ENCODE measurements around the gene LIMCH1. TPM values are rescaled to one million over a fixed set of nuclear protein-coding genes. Genes with fewer than 3 reads are reported as not detected.

The LIMCH1 gene
- total and polyA plus RNA-seq, 8 donors, result 4.7 to 37.1 (median 17.4) TPM

GRCh38 chr4:41504167-41504818 is 33.7 kb upstream of the LIMCH1 start:
- Histone ChIP-seq H3K4me3 (no peak overlapping the region), H3K9me3 (no peaks in the 10 kb centered on the region), H3K4me1 (no peaks in the 10 kb centered on the region), H3K27me3 (no peaks in the 10 kb centered on the region), H3K27ac (no peak overlapping the region), H3K36me3 (no peaks in the 10 kb centered on the region)
- TF ChIP-seq, protein P1, sequence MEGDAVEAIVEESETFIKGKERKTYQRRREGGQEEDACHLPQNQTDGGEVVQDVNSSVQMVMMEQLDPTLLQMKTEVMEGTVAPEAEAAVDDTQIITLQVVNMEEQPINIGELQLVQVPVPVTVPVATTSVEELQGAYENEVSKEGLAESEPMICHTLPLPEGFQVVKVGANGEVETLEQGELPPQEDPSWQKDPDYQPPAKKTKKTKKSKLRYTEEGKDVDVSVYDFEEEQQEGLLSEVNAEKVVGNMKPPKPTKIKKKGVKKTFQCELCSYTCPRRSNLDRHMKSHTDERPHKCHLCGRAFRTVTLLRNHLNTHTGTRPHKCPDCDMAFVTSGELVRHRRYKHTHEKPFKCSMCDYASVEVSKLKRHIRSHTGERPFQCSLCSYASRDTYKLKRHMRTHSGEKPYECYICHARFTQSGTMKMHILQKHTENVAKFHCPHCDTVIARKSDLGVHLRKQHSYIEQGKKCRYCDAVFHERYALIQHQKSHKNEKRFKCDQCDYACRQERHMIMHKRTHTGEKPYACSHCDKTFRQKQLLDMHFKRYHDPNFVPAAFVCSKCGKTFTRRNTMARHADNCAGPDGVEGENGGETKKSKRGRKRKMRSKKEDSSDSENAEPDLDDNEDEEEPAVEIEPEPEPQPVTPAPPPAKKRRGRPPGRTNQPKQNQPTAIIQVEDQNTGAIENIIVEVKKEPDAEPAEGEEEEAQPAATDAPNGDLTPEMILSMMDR (IDR thresholded peaks at IDR 0.05), result no peak
- TF ChIP-seq POLR2AphosphoS5 (IDR thresholded peaks at IDR 0.05) (no peak), EP300 (IDR thresholded peaks at IDR 0.05) (no peak), POLR2A (IDR thresholded peaks at IDR 0.05) (no peak)
- intact Hi-C loops (cut with DNase I; ENCODE audit: low total_unique reads), result no loop called here
- no peak for DNase-seq
- 55 to 76% (median 67%) methylated on average over 2 of the region's 2 CpGs for WGBS, 5 donors

GRCh38 chr4:41505161-41505661 is 32.7 kb upstream of the LIMCH1 start:
- Histone ChIP-seq H3K36me3 (no peaks in the 10 kb centered on the region), H3K4me1 (no peaks in the 10 kb centered on the region), H3K27ac (no peak overlapping the region), H3K27me3 (no peaks in the 10 kb centered on the region), H3K4me3 (no peak overlapping the region), H3K9me3 (no peaks in the 10 kb centered on the region)
- intact Hi-C loops (cut with DNase I; ENCODE audit: low total_unique reads), result no loop called here
- DNase-seq, result no peak
- 67 to 73% (median 72%) methylated on average over 2 of the region's 2 CpGs for WGBS, 5 donors
- TF ChIP-seq POLR2A (IDR thresholded peaks at IDR 0.05) (no peak), EP300 (IDR thresholded peaks at IDR 0.05) (no peak), POLR2AphosphoS5 (IDR thresholded peaks at IDR 0.05) (no peak)
- TF ChIP-seq, protein P1 (IDR thresholded peaks at IDR 0.05), result no peak

- no peak for TF ChIP-seq POLR2AphosphoS5 (IDR thresholded peaks at IDR 0.05)
- TF ChIP-seq EP300 (IDR thresholded peaks at IDR 0.05), result no peak
- no peak for TF ChIP-seq POLR2A (IDR thresholded peaks at IDR 0.05)
- TF ChIP-seq, protein P1 (IDR thresholded peaks at IDR 0.05), result no peak
- intact Hi-C loops (cut with DNase I; ENCODE audit: low total_unique reads), result no loop called here
- no peak overlapping the region for H3K27ac ChIP-seq
- no peak for DNase-seq
- no peaks in the 10 kb centered on the region for H3K4me1 ChIP-seq
- no peak overlapping the region for H3K4me3 ChIP-seq
- H3K27me3 ChIP-seq, result no peaks in the 10 kb centered on the region
- 65 to 82% (median 72%) methylated on average over 2 of the region's 2 CpGs for WGBS, 5 donors
- H3K9me3 ChIP-seq, result no peaks in the 10 kb centered on the region
- no peaks in the 10 kb centered on the region for H3K36me3 ChIP-seq
Measured at GRCh38 chr4:41506130-41506529, 31.8 kb upstream of the LIMCH1 start.

DNA sequence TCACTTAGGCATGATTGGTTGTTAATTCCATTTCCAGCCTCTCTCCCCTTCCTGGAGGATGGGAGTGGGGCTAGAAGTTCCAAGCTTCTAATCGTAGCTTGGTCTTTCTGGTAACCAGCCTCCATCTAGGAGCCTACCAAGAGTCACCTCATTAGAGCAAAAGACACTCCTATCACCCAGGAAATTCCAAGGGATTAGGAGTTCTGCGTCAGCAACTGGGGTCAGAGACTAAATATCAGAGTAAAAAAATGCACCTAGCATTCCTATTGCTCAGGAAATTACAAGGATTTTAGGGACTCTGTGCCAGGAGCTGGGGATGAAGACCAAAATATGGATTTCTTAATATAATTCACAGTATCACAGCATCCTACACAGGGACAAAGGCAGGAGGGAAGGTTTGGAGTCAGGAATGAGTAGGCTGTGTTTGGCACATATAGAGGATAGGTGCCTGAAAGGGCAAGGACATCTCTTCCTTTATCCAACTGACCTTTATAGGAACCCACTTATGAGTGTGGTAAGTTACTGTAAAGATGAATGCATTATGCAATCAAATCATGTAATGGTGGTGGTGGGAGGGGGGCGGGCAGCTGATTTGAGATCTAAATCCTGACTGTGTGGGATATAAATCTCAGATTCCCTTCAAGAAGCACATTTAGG is 30.5 kb upstream of the LIMCH1 start:
- H3K4me1 ChIP-seq, result no peaks in the 10 kb centered on the region
- TF ChIP-seq EP300 (IDR thresholded peaks at IDR 0.05) (no peak), POLR2A (IDR thresholded peaks at IDR 0.05) (no peak), POLR2AphosphoS5 (IDR thresholded peaks at IDR 0.05) (no peak)
- TF ChIP-seq, protein P1 (IDR thresholded peaks at IDR 0.05), result no peak
- H3K27me3 ChIP-seq, result no peaks in the 10 kb centered on the region
- intact Hi-C loops (cut with DNase I; ENCODE audit: low total_unique reads), result no loop called here
- H3K36me3 ChIP-seq, result no peaks in the 10 kb centered on the region
- 71 to 91% (median 90%) methylated on average over 3 of the region's 3 CpGs for WGBS, 5 donors
- H3K27ac ChIP-seq, result no peak overlapping the region
- H3K4me3 ChIP-seq, result no peak overlapping the region
- no peaks in the 10 kb centered on the region for H3K9me3 ChIP-seq
- no peak for DNase-seq
